Measurements from ENCODE around the gene INSRR. TPM values are rescaled to one million over a fixed set of nuclear protein-coding genes. Genes with fewer than 3 reads are reported as not detected.

The INSRR gene
- total RNA-seq, 1 donor from 2014 or later, result 0.05 TPM

DNA sequence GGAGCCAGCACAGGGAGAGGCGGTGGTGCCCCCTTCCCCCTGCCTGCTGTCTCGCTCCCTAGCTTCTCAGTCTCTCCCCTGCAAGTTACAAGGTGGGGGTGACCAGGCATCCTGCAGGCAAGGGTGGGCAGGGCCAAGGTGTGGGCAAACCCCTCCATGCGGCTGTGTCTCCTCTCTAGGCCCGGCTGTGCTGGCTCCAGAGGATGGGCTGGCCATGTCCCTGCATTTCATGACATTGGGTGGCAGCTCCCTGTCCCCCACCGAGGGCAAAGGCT is 16.4 kb upstream of the INSRR start:
- no peak for DNase-seq (ENCODE audit: low read depth)

DNA sequence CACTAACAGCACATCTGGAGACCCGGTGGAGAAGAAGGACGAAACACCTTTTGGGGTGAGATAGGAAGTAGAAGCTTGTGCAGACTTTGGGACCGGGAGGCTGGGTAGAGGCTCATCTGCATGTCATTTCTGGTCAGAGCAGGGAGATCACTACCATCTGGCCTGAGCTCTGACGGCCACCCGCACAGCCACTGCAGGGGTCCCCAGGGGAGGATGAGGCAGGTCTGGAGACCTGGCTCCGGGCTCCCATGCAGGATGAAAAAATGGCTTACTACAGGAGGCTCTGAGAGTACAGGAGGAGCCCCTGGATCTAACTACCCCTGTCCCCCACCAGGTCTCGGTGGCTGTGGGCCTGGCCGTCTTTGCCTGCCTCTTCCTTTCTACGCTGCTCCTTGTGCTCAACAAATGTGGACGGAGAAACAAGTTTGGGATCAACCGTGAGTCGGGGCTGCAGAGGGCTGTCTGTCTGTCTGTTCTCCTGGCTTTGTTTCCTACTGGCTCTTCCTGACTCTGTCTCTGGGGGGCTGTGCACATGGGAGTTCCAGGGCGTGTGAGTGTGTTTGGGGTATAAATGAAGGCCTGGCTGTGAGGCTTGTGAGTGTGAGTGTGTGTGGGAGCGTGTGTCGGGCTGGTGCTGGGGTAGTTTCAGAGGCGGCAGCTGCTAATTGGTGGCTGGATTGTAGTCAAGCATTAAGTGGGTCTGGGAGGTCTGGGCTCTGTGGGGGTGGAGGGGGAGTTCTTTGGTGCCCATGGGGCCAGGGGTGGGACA is 15.8 kb upstream of the INSRR start:
- no peak for DNase-seq (ENCODE audit: low read depth)

GRCh38 chr1:156874142-156874541 is 15.2 kb upstream of the INSRR start:
- DNase-seq (ENCODE audit: low read depth), result no peak

DNA sequence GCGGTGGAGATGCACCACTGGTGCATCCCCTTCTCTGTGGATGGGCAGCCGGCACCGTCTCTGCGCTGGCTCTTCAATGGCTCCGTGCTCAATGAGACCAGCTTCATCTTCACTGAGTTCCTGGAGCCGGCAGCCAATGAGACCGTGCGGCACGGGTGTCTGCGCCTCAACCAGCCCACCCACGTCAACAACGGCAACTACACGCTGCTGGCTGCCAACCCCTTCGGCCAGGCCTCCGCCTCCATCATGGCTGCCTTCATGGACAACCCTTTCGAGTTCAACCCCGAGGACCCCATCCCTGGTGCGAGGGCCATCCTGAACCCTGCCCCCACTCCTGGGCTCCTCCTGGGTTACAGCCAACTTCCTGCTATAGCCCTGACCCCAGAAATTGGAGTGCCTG is 14.7 kb upstream of the INSRR start:
- no peak for DNase-seq (ENCODE audit: low read depth)

DNA sequence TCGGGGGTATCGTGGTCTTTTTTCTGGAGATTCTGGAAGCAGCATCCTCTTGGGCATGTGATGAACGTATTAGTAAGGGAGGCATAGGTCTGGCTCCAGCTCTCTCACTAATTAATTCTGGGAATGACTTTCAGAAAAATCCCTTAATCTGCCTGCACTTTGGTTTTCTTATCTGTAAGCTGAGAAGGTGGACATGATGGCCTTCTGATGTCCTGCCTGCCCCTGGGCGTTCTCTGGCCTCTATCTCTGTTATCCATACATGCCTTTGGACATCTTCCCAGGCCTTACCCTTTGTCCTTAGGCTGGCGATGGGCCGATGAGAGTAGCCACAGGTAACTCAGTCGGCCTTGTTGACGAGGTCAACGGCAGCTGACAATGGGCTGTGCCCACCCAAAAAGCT is 10.5 kb upstream of the INSRR start:
- no peak for DNase-seq (ENCODE audit: low read depth)

DNA sequence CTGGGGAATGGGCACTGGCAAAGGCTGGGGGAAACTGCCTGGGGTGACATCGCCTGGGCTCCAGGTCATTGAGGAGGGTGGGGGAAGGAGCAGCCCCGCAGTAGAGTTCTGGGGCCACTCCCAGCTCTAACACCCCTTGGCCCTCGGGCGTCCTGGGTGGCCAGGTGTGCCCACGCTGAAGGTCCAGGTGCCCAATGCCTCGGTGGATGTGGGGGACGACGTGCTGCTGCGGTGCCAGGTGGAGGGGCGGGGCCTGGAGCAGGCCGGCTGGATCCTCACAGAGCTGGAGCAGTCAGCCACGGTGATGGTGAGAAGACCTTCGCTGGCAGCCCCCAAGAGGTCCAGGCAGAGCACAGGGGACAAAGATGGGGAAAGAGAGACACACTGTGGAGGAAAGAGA is 9.4 kb upstream of the INSRR start:
- no peak for DNase-seq (ENCODE audit: low read depth)

DNA sequence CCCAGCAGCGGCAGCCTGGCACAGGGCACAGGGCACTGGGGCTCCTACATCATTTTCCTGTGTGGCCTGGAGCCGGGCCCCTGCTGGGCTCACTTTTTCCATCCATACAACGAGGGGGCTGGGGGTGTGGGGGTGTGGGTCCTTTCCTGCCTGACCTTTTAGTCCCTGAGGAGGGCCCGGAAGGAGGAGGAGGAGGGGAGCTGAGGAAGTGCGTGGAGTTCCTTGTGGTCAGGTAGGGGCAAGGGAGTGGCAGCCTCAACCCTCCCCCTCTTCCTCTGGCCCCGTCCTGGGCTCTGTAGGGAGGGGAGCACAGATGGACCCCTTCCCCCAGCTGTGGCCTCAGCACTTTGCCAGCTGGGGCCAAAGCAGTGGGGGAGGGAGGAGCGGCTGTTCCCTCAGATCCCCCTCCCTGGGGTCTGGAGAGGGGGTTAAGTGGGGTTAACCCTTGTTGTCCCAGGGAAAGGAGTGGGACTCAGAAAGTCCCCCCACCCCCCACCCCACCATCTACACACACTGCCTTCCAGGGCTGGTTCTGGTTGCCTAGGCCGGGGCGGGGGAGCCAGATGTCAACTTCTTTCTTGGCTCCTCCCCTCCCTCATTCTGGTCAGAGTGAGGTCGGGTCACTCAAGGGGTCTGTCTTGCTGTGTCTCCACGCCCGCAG is 7.5 kb upstream of the INSRR start:
- no peak for DNase-seq (ENCODE audit: low read depth)

DNA sequence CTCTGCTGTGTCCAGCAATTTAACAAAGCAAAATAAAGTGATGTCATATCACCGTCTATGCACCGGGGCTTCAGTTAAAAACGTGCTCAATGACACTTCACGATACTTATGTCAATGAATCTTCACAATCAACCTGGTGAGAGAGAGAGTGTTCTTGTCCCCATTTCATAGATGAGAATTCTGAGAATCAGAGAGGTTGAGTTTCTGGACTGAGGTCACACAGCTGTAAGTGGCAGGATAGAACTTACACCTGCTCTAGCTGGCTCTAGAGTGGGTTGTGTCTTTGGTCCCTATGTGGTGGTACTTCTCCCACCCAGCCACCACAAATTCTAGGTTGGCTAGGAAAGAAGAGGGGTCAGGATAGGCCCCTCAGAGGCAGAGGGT is 6.9 kb upstream of the INSRR start:
- DNase-seq (ENCODE audit: low read depth), result no peak

DNA sequence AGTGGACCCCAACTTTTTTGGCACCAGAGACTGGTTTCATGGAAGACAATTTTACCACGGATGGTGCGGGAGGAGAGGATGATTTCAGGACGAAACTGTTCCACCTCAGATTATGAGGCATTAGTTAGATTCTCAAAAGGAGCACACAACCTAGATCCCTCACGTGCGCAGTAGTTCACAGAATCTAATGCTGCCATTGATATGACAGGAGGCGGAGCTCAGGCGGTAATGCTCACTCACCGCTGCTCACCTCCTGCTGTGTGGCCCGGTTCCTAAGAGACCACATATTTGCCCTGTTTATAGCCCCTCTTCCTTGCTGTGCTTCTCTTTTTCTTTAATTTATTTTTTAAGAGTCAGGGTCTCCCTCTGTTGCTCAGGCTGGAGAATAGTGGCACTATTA is 6.3 kb upstream of the INSRR start:
- DNase-seq (ENCODE audit: low read depth), result no peak

- no peak for DNase-seq (ENCODE audit: low read depth)
Observed at GRCh38 chr1:156864796-156865195, 5.9 kb upstream of the INSRR start.

GRCh38 chr1:156863631-156864030 is 4.7 kb upstream of the INSRR start:
- no peak for DNase-seq (ENCODE audit: low read depth)

GRCh38 chr1:156862997-156863599 is 4.2 kb upstream of the INSRR start:
- DNase-seq (ENCODE audit: low read depth), result no peak

DNA sequence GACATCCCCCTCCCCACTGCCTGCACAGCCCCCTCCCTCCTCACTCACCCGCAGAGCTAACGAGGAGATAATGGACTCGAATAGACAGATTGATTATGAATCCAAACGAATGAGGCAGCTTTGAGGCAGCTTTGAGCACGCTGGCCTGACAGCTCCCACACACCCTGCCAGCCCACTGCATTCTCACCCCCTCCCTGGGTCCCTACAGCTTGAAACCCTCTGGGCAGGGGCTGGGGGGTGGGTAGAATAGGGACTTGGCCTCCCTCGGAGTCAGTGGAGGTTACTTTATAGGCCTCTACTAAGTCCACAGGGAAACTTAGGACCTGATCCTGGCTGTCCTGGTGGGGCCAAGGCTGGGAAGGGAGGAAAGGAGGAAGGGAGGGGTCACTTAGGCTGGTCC is 3.7 kb upstream of the INSRR start:
- no peak for DNase-seq (ENCODE audit: low read depth)

DNA sequence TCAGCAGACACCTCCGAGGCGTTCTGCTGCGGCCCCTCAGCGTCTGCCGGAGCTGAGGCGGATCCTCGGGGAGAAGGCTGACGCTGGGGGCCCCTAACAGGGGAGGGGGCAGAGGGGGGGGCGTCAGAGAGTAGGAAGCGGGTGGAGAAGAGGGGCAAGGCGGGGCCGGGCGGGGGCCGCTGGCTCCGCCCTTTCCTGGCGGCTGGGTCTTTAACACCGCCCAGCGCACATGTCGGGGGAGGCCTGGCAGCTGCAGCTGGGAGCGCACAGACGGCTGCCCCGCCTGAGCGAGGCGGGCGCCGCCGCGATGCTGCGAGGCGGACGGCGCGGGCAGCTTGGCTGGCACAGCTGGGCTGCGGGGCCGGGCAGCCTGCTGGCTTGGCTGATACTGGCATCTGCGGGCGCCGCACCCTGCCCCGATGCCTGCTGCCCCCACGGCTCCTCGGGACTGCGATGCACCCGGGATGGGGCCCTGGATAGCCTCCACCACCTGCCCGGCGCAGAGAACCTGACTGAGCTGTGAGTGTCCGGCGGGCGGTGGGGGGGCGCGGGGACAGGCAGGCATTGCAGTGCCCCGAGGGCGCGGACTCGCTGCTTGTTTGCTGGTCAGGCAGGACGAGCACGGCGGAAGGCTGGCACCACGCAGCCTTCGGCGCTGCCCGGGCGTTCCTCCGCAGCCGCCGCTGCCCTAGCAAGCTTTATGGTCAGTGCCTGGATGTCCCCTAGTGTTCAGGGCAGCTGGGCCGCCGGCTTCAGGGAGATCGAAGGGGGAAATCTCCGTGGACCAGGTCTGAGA is 1.9 kb upstream of the INSRR start, which contains the start of gene NTRK1:
Gene NTRK1, plus strand, starts transcription at position 238 of the 796 bp plus-strand sequence. Its CDS starts 70 bp downstream, at position 308.
- DNase-seq (ENCODE audit: low read depth), result peak; percentile 65

- DNase-seq (ENCODE audit: low read depth), result peak; percentile 51
Observed at GRCh38 chr1:156860113-156860627, 1.3 kb upstream of the INSRR start.

- DNase-seq (ENCODE audit: low read depth), result no peak
Observed at GRCh38 chr1:156859523-156860112, 701 bp upstream of the INSRR start.

DNA sequence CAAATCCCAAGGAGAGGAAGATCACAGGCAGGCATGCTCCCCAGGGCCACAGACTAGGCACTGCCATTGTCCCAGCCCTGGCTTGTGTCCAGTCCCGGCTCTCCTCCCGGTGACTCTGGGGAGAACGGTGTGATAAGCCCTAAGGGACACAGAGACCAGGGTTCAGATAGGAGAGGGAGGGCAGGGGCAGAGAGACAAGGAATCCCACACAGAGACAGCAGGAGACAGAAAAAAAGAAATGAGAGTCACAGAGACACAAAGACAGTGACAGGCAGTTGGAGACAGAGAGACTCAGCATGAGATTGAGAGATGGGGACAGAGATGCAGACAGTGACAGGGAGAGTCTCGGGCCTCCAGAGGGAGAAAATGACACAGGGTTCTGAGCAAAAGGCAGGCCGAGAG is 361 bp downstream of the INSRR start:
- DNase-seq (ENCODE audit: low read depth), result no peak

- no peak for DNase-seq (ENCODE audit: low read depth)
Observed at GRCh38 chr1:156857532-156857931, 1.4 kb downstream of the INSRR start.

GRCh38 chr1:156856282-156856785 is 2.6 kb downstream of the INSRR start:
- DNase-seq (ENCODE audit: low read depth), result no peak

GRCh38 chr1:156854634-156855033 is 4.3 kb downstream of the INSRR start:
- no peak for DNase-seq (ENCODE audit: low read depth)

- no peak for DNase-seq (ENCODE audit: low read depth)
Observed at GRCh38 chr1:156853761-156854160, 5.2 kb downstream of the INSRR start.

All from myocyte (in vitro differentiated cells).